B cell (primary cell): ENCODE data around the gene TBXA2R. TPM values are rescaled to one million over a fixed set of nuclear protein-coding genes. Genes with fewer than 3 reads are reported as not detected.

Experiments
- ATAC-seq: fragments of 200-7000 bp; cut with Tn5 transposase; one replicate; pipeline ENCODE4 v1.10.0; 2021; ENCODE audit warnings: low read depth, mild to moderate bottlenecking, moderate number of reproducible peaks, moderate library complexity
- CTCF ChIA-PET: fragments of 350-600 bp; sonication (Branson Sonifier 250); formaldehyde crosslinking; loops from one replicate; lab custom pipeline; 2021; ENCODE audit warnings: antibody characterized with exemption, inconsistent platforms; lab: Charles Lee
- POLR2A ChIA-PET: fragments of 350-600 bp; sonication (Branson Sonifier 250); formaldehyde crosslinking; loops from one replicate; lab custom pipeline; 2021; ENCODE audit warnings: antibody characterized with exemption; lab: Charles Lee
- DNase-seq: peaks from one replicate; pipeline ENCODE4 v3.0.0; 2013
- H2AFZ ChIP-seq: 2 replicates; pipeline ENCODE4 v1.6.1; 2012; ENCODE audit warnings: mild to moderate bottlenecking, low read depth, low read length; ENCODE audit not compliant: insufficient read depth, poor library complexity, severe bottlenecking
- H3K27ac ChIP-seq, 2 donors: 1 replicate in 1 of 2; 2 replicates in 1 of 2; pipeline ENCODE4 v1.5.1; 2012 to 2013; ENCODE audit warnings: low read length in 2 of 2, mild to moderate bottlenecking in 2 of 2, moderate library complexity in 1 of 2
- H3K27me3 ChIP-seq, 4 experiments: fragments of 200-600 bp in 1 of 4; sonication (generic) in 1 of 4; replicated peaks in 1 of 4; 1 replicate in 2 of 4; 2 replicates in 2 of 4; pipeline versions ENCODE4 v1.6.1 to v1.7.0; 2013 to 2016; ENCODE audit warnings: low read length in 3 of 4, mild to moderate bottlenecking in 2 of 4, mixed read lengths in 1 of 4, moderate library complexity in 1 of 4; ENCODE audit not compliant: insufficient read depth in 4 of 4, control insufficient read depth in 3 of 4; ENCODE audit errors: control extremely low read depth in 1 of 4
- H3K36me3 ChIP-seq, 2 experiments: replicated peaks in 1 of 2; 1 replicate in 1 of 2; 2 replicates in 1 of 2; pipeline versions ENCODE4 v1.6.1 to v1.7.1; 2013; ENCODE audit warnings: low read length in 1 of 2; ENCODE audit not compliant: insufficient read depth in 2 of 2, control insufficient read depth in 1 of 2; ENCODE audit errors: control extremely low read depth in 1 of 2, extremely low read depth in 1 of 2
- H3K4me1 ChIP-seq, 2 donors: fragments of 200-600 bp in 1 of 2; sonication (generic) in 1 of 2; 1 replicate in 1 of 2; 2 replicates in 1 of 2; pipeline versions ENCODE4 v1.5.1 to v1.6.1; 2013 to 2017; ENCODE audit warnings: low read length in 2 of 2; ENCODE audit not compliant: control insufficient read depth in 2 of 2, insufficient read depth in 2 of 2
- H3K4me2 ChIP-seq: replicated peaks from 2 replicates; pipeline ENCODE3; 2012; ENCODE audit warnings: mild to moderate bottlenecking, low read depth, low read length; ENCODE audit not compliant: poor library complexity, severe bottlenecking
- H3K4me3 ChIP-seq, 5 experiments: fragments of 200-600 bp in 1 of 5; sonication (generic) in 1 of 5; 1 replicate in 3 of 5; 2 replicates in 2 of 5; pipeline versions ENCODE4 v1.5.1 to v1.7.0; 2011 to 2016; ENCODE audit warnings: low read length in 4 of 5, mild to moderate bottlenecking in 4 of 5, low read depth in 2 of 5, control low read depth in 1 of 5, moderate library complexity in 1 of 5; ENCODE audit not compliant: insufficient read depth in 1 of 5; ENCODE audit errors: control extremely low read depth in 1 of 5, extremely low read depth in 1 of 5
- H3K79me2 ChIP-seq: fragments of 200-600 bp; sonication (generic); one replicate; pipeline ENCODE4 v1.6.0; 2016; ENCODE audit warnings: low read length; ENCODE audit not compliant: control insufficient read depth, insufficient read depth
- H3K9ac ChIP-seq: fragments of 200-600 bp; sonication (generic); 2 replicates; pipeline ENCODE4 v1.6.1; 2017; ENCODE audit warnings: mild to moderate bottlenecking, low read length, moderate library complexity
- H3K9me3 ChIP-seq, 3 donors: one replicate each; pipeline versions ENCODE4 v1.6.1 to v1.7.1; 2013; ENCODE audit warnings: low read length in 2 of 3; ENCODE audit not compliant: control insufficient read depth in 2 of 3, insufficient read depth in 1 of 3; ENCODE audit errors: control extremely low read depth in 1 of 3
- H4K20me1 ChIP-seq: 2 replicates; pipeline ENCODE4 v1.6.0; 2012; ENCODE audit warnings: mild to moderate bottlenecking, low read length; ENCODE audit not compliant: insufficient read depth, control insufficient read depth, poor library complexity, severe bottlenecking
- H3K27ac Mint-ChIP-seq: one replicate; pipeline ENCODE4 v1.8.0; 2021; ENCODE audit warnings: mixed read lengths
- H3K27me3 Mint-ChIP-seq: one replicate; pipeline ENCODE4 v1.8.0; 2021; ENCODE audit warnings: mixed read lengths
- H3K4me1 Mint-ChIP-seq: one replicate; pipeline ENCODE4 v1.8.0; 2021; ENCODE audit warnings: mixed read lengths
- H3K4me3 Mint-ChIP-seq: one replicate; pipeline ENCODE4 v1.8.0; 2021; ENCODE audit warnings: mixed read lengths
- H3K9me3 Mint-ChIP-seq: one replicate; pipeline ENCODE4 v1.8.0; 2022; ENCODE audit warnings: mixed read lengths; ENCODE audit not compliant: insufficient read depth
- CTCF ChIP-seq: fragments of 200-600 bp; IDR thresholded peaks from one replicate; pipeline ENCODE4 v1.8.0; 2022; ENCODE audit warnings: antibody characterized with exemption, mild to moderate bottlenecking
- EZH2 ChIP-seq: IDR thresholded peaks from 2 replicates; pipeline ENCODE4 v1.6.1; 2012; ENCODE audit warnings: borderline replicate concordance, low read depth, mild to moderate bottlenecking, moderate library complexity, low read length; ENCODE audit not compliant: insufficient read depth, poor library complexity, severe bottlenecking
- WGBS: methylation state at CpG from one replicate; pipeline ENCODE4 v1.1.5; 2013; ENCODE audit warnings: missing lambda C conversion rate; ENCODE audit not compliant: insufficient coverage; 5-methylcytosine and 5-hydroxymethylcytosine counted together
- intact Hi-C: fragments of 100-400 bp; cut with micrococcal nuclease; formaldehyde crosslinking; loops from one replicate; pipeline ENCODE4 v1.10.0; 2022
- polyA plus RNA-seq: library from polyadenylated mRNA; depleted of rRNA; stranded (reverse); fragments of >200 nt; gene quantifications from 2 replicates; pipeline ENCODE4 v1.2.3, GENCODE V29; 2012
- total RNA-seq, 2 donors: library from RNA; stranded (reverse); fragments of 120-200 nt in 1 of 2; gene quantifications; 1 replicate in 1 of 2; 2 replicates in 1 of 2; pipeline versions ENCODE4 v1.2.3 to v1.2.4, GENCODE V29; 2013 to 2022

The TBXA2R gene
- total and polyA plus RNA-seq, 2 donors (not counting 1 experiment from before 2014, with no cell fraction given): 3.9 to 7.9 TPM

GRCh38 chr19:3646336-3647092 lies 39.8 kb upstream of the TBXA2R start:
- ChIA-PET POLR2A (interaction anchor here (0.6 kb wide), 1 partner anchor 64 kb away, joined by 4 read pairs; no protein-coding TSS in a partner anchor), CTCF (no interaction called here)
- Histone ChIP-seq H2AFZ (no peak overlapping the region), H3K4me1 (no peaks in the 10 kb centered on the region), H3K27me3 (no peaks in the 10 kb centered on the region), H3K4me2 (no peak overlapping the region), H3K4me3 (no peak overlapping the region), H3K27ac (no peak overlapping the region), H3K9ac (no peak overlapping the region), H3K36me3 (peaks cover 0 to 9% of the 10 kb centered on the region in 2 experiments), H4K20me1 (no peaks in the 10 kb centered on the region), H3K9me3 (peaks cover 0 to 4% (median 0%) of the 10 kb centered on the region in 3 donors), H3K79me2 (no peaks in the 10 kb centered on the region)
- H3K4me3 Mint-ChIP-seq: no peak overlapping the region
- DNase-seq (no peak), ATAC-seq (no peak)
- TF ChIP-seq EZH2 (no peak), CTCF (no peak)
- WGBS: 97% methylated on average over 23 of the region's 23 CpGs
- no peaks in the 10 kb centered on the region for H3K9me3 Mint-ChIP-seq
- H3K4me1 Mint-ChIP-seq: no peaks in the 10 kb centered on the region
- no peaks in the 10 kb centered on the region for H3K27me3 Mint-ChIP-seq
- intact Hi-C loops: no loop called here
- H3K27ac Mint-ChIP-seq: no peak overlapping the region

GRCh38 chr19:3645726-3646125 lies 39.1 kb upstream of the TBXA2R start:
- Histone ChIP-seq H2AFZ (no peak overlapping the region), H3K36me3 (peaks cover 0 to 5% of the 10 kb centered on the region in 2 experiments), H3K4me2 (no peak overlapping the region), H3K9me3 (peaks cover 0 to 4% (median 0%) of the 10 kb centered on the region in 3 donors), H3K4me1 (no peaks in the 10 kb centered on the region), H3K4me3 (no peak overlapping the region), H3K27me3 (no peaks in the 10 kb centered on the region), H4K20me1 (no peaks in the 10 kb centered on the region), H3K9ac (no peak overlapping the region), H3K79me2 (no peaks in the 10 kb centered on the region), H3K27ac (no peak overlapping the region)
- TF ChIP-seq EZH2 (no peak), CTCF (no peak)
- H3K27ac Mint-ChIP-seq: no peak overlapping the region
- DNase-seq (no peak), ATAC-seq (no peak)
- no peaks in the 10 kb centered on the region for H3K9me3 Mint-ChIP-seq
- ChIA-PET POLR2A (no interaction called here), CTCF (no interaction called here)
- H3K4me1 Mint-ChIP-seq: no peaks in the 10 kb centered on the region
- intact Hi-C loops: no loop called here
- no peak overlapping the region for H3K4me3 Mint-ChIP-seq
- H3K27me3 Mint-ChIP-seq: no peaks in the 10 kb centered on the region
- WGBS: 95% methylated on average over 21 of the region's 21 CpGs
